Urothelium cell line (cell line): ENCODE data around the gene CTSO.

Source experiments
- DNase-seq: peaks from one replicate; pipeline ENCODE4 v3.0.0; 2011; ENCODE audit warnings: low spot score, mixed read lengths
- FAIRE-seq: peaks from 2 replicates; lab custom pipeline; 2011; peaks lifted over from hg19 to GRCh38; lab: Jason Lieb, UNC

CTSO gene

GRCh38 chr4:155875878-155876277 lies 77.8 kb downstream of the CTSO start:
- DNase-seq (no peak), FAIRE-seq (no peak)
